Colonic mucosa (tissue), 4 donors: ENCODE measurements around the gene LAMA5. TPM values are rescaled to one million over a fixed set of nuclear protein-coding genes. Genes with fewer than 3 reads are reported as not detected.

ENCODE experiments used
- DNase-seq: peaks from one replicate; pipeline ENCODE4 v3.0.0-alpha.2; 2020
- H3K27ac ChIP-seq: fragments of 200-600 bp; one replicate; pipeline ENCODE4 v1.8.0; 2021
- H3K27me3 ChIP-seq: fragments of 200-600 bp; one replicate; pipeline ENCODE4 v1.8.0; 2021
- H3K36me3 ChIP-seq: fragments of 200-600 bp; one replicate; pipeline ENCODE4 v1.8.0; 2021
- H3K4me1 ChIP-seq: fragments of 200-600 bp; one replicate; pipeline ENCODE4 v1.8.0; 2021; ENCODE audit warnings: mild to moderate bottlenecking
- H3K4me3 ChIP-seq: fragments of 200-600 bp; one replicate; pipeline ENCODE4 v1.8.0; 2021
- H3K9ac ChIP-seq, 2 donors: one replicate each; pipeline ENCODE4 v1.7.0; 2013; ENCODE audit warnings: control low read depth in 2 of 2, low read depth in 2 of 2, low read length in 2 of 2
- H3K9me3 ChIP-seq: fragments of 200-600 bp; one replicate; pipeline ENCODE4 v1.8.0; 2021
- CTCF ChIP-seq: fragments of 200-600 bp; IDR thresholded peaks from one replicate; pipeline ENCODE4 v1.8.0; 2022; ENCODE audit warnings: antibody characterized with exemption, mild to moderate bottlenecking
- intact Hi-C: fragments of 100-400 bp; cut with DNase I; formaldehyde crosslinking; loops from one replicate; pipeline ENCODE4 v1.14.1; 2022
- total RNA-seq, 2 donors: library from RNA; stranded (reverse); fragmentation: NEBNext Ultra II Directional in 1 of 2; extraction: Animal tissue kit (Norgen Biotek cat#: 25700) in 1 of 2; gene quantifications; one replicate each; pipeline ENCODE4 v1.2.1, GENCODE V29; 2021
- donor health status: healthy.
- donor health status: DM: no; HTN: no; CAD: no.
- donor health status: DM: no; HTN: no; CAD: no.

The LAMA5 gene
- total RNA-seq, 2 donors from 2014 or later: 32.5 to 35.5 TPM

- H3K9ac ChIP-seq: no peak overlapping the region
- H3K27me3 ChIP-seq: no peaks in the 10 kb centered on the region
- H3K27ac ChIP-seq: no peak overlapping the region
- DNase-seq: no peak
- no peaks in the 10 kb centered on the region for H3K4me1 ChIP-seq
- intact Hi-C loops: loop anchor here (5.0 to 10.0 kb wide), 2 partner anchors 80 to 367 kb away; partner anchors contain the start of gene ADRM1
- no peaks in the 10 kb centered on the region for H3K9me3 ChIP-seq
- H3K36me3 ChIP-seq: no peaks in the 10 kb centered on the region
- no peak for TF ChIP-seq CTCF
- no peak overlapping the region for H3K4me3 ChIP-seq
These were observed 14.7 kb upstream of the LAMA5 start for GRCh38 chr20:62381842-62382241.

GRCh38 chr20:62381202-62381797 is 14.2 kb upstream of the LAMA5 start:
- Histone ChIP-seq H3K4me3 (no peak overlapping the region), H3K27ac (no peak overlapping the region), H3K27me3 (no peaks in the 10 kb centered on the region), H3K4me1 (no peaks in the 10 kb centered on the region), H3K36me3 (no peaks in the 10 kb centered on the region), H3K9me3 (no peaks in the 10 kb centered on the region), H3K9ac (no peak overlapping the region)
- intact Hi-C loops: loop anchor here (5.0 to 10.0 kb wide), 2 partner anchors 79 to 366 kb away; partner anchors contain the start of gene ADRM1
- TF ChIP-seq CTCF: no peak
- no peak for DNase-seq

GRCh38 chr20:62378215-62378614 is 11.1 kb upstream of the LAMA5 start:
- no peak overlapping the region for H3K27ac ChIP-seq
- H3K27me3 ChIP-seq: peaks cover 3% of the 10 kb centered on the region
- no peaks in the 10 kb centered on the region for H3K36me3 ChIP-seq
- H3K9ac ChIP-seq: peak overlapping the region in 1 of 2 donors; percentile 35
- TF ChIP-seq CTCF: no peak
- intact Hi-C loops: no loop called here
- no peak for DNase-seq
- no peaks in the 10 kb centered on the region for H3K9me3 ChIP-seq
- no peak overlapping the region for H3K4me3 ChIP-seq
- no peaks in the 10 kb centered on the region for H3K4me1 ChIP-seq

- Histone ChIP-seq H3K9ac (peak overlapping the region in 1 of 2 donors; percentile 35), H3K4me1 (no peaks in the 10 kb centered on the region), H3K4me3 (no peak overlapping the region), H3K27ac (no peak overlapping the region), H3K36me3 (no peaks in the 10 kb centered on the region), H3K27me3 (peaks cover 3% of the 10 kb centered on the region), H3K9me3 (no peaks in the 10 kb centered on the region)
- intact Hi-C loops: no loop called here
- no peak for TF ChIP-seq CTCF
- no peak for DNase-seq
These were observed 10.6 kb upstream of the LAMA5 start for GRCh38 chr20:62377615-62378178.

- H3K4me1 ChIP-seq: no peaks in the 10 kb centered on the region
- no peaks in the 10 kb centered on the region for H3K36me3 ChIP-seq
- no peak overlapping the region for H3K27ac ChIP-seq
- DNase-seq: no peak
- no peak overlapping the region for H3K4me3 ChIP-seq
- no peak for TF ChIP-seq CTCF
- peaks cover 3% of the 10 kb centered on the region for H3K27me3 ChIP-seq
- H3K9me3 ChIP-seq: no peaks in the 10 kb centered on the region
- intact Hi-C loops: no loop called here
- H3K9ac ChIP-seq: no peak overlapping the region
These were observed 10.0 kb upstream of the LAMA5 start for GRCh38 chr20:62377064-62377461.
